NCI-H524 (cell line): ENCODE results near the gene RBPJ.
A peak's percentile ranks its signal among the peaks of the same experiment; 100 is the strongest.

Experiments
- DNase-seq, 2 experiments: peaks; one replicate each; lab custom pipeline; 2025; lab: John Stamatoyannopoulos, UW

The RBPJ gene

GRCh38 chr4:26420913-26421312 is 100.1 kb downstream of the RBPJ start:
- DNase-seq, result no peak

GRCh38 chr4:26424153-26424552 is 103.3 kb downstream of the RBPJ start:
- DNase-seq, result no peak

GRCh38 chr4:26424838-26425237 is 104.0 kb downstream of the RBPJ start:
- DNase-seq, result no peak

GRCh38 chr4:26425953-26426352 is 105.1 kb downstream of the RBPJ start:
- DNase-seq, result no peak

- no peak for DNase-seq
These were observed 106.1 kb downstream of the RBPJ start for GRCh38 chr4:26426892-26427291.

- DNase-seq, result no peak
These were observed 109.1 kb downstream of the RBPJ start for GRCh38 chr4:26429910-26430309.

GRCh38 chr4:26431461-26432180 is 110.8 kb downstream of the RBPJ start:
- DNase-seq, result no peak

- no peak for DNase-seq
These were observed 111.6 kb downstream of the RBPJ start for GRCh38 chr4:26432419-26432818.

GRCh38 chr4:26433556-26433955 is 112.7 kb downstream of the RBPJ start:
- DNase-seq, result no peak

GRCh38 chr4:26434030-26434639 is 113.3 kb downstream of the RBPJ start:
- no peak for DNase-seq

GRCh38 chr4:26441102-26441501 is 120.3 kb downstream of the RBPJ start:
- DNase-seq, result no peak

GRCh38 chr4:26441771-26442170 is 121.0 kb downstream of the RBPJ start:
- DNase-seq, result no peak

GRCh38 chr4:26447378-26447777 is 126.6 kb downstream of the RBPJ start:
- no peak for DNase-seq

GRCh38 chr4:26450418-26450817 is 129.6 kb downstream of the RBPJ start:
- no peak for DNase-seq

- no peak for DNase-seq
These were observed 130.8 kb downstream of the RBPJ start for GRCh38 chr4:26451597-26451996.

GRCh38 chr4:26452565-26453531 is 132.0 kb downstream of the RBPJ start:
- no peak for DNase-seq

GRCh38 chr4:26454961-26455360 is 134.1 kb downstream of the RBPJ start:
- no peak for DNase-seq

GRCh38 chr4:26455571-26455970 is 134.8 kb downstream of the RBPJ start:
- no peak for DNase-seq

GRCh38 chr4:26457412-26457811 is 136.6 kb downstream of the RBPJ start:
- no peak for DNase-seq

GRCh38 chr4:26458157-26458561 is 137.3 kb downstream of the RBPJ start:
- no peak for DNase-seq

- peak in 1 of 2 experiments; percentile 61 for DNase-seq
These were observed 138.4 kb downstream of the RBPJ start for GRCh38 chr4:26459054-26459755.
